HG02623 (cell line): ENCODE data around the gene APOL2.

ENCODE experiments used
- ATAC-seq: cut with Tn5 transposase; IDR thresholded peaks from one replicate; pipeline ENCODE4 v1.9.1; 2021; ENCODE audit warnings: moderate library complexity; ENCODE audit not compliant: unreplicated experiment

APOL2 gene

DNA sequence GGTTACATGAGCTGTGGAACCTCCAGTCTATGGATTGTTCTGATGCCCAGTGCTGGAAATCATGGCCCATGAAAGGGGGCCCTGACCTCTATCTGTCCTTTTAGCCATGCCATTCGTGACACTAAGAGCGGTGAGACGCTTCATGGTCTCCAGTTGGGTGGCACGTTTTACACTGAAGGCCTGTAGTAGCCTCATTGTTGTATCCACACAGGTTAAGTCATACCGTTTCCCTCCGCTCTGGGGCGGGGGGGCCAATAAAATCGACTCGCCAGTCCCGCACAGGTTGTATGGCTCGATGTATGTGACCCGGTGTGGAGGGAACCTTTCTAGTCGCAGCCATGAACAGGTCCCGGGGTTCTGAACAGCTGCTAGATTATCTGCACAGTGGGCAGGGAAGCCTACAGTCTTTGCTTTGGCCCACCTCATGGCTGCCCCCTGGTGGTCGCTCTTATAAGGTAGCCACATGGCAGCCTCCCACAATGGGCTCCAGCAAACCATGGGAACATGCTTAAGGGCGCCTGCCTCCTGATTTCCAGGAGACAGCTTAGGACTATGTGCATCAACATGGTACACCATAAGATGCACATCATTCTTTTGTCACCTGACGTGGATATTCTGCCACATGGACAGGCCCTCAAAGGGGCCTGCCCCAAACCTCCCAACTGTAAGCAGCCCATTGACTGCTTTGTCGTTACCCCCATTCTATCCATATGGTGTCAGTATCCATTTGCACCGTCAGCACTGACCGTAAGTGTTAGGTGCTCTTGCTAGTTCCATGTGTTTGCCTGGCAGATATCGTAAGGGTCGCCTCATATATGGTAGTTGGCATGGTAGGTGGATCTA, 59.1 kb downstream of the APOL2 start:
- ATAC-seq: no peak

GRCh38 chr22:36177160-36177559, 62.2 kb downstream of the APOL2 start:
- ATAC-seq: no peak
